Measurements from ENCODE around the gene ACACA. TPM values are rescaled to one million over a fixed set of nuclear protein-coding genes. Genes with fewer than 3 reads are reported as not detected.
A peak's percentile ranks its signal among the peaks of the same experiment; 100 is the strongest.
"Not testable (repeated sequence)": the region's sequence is repeated elsewhere in the genome, so short reads cannot be mapped to it uniquely, and the experiment has no call there.

ACACA gene
- total and polyA plus RNA-seq, 2 donors (not counting 1 experiment from before 2014, with no cell fraction given): 4.8 to 26.2 TPM

DNA sequence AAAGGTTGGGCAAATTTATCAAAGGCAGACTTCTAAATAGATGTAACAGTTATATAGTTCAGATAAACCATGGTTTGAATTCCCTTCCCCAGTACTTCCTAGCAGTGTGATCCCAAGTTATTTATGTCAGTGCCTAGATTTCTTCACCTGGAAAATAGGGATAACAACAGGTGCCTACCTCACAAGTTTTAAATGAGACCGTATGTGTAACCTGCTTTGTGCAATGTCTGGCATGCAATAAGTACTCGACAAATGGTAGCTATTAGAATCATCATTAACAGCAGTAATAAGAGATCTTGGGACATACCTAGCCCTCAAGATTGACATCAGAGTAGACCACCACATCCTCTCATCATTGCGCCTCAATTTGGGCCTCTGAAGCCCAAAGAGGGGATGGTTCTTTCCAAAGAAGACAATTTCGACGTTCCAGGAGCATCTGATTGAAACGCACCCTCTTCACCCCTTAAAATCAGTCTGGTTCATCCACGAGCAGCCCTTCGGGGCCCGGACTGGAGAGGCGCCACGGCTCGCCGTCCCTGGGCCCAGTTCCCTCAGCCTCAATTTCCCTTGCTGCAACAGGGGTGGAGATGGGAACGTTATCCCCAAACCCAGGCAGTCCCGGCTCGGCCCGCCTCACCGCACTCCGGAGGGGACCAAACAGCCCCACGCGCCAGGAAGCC is 541 bp downstream of the ACACA start:
- intact Hi-C loops (cut with micrococcal nuclease): no loop called here
- Histone ChIP-seq H3K9me3 (ENCODE audit: control extremely low read depth in 1 of 3, control insufficient read depth in 2 of 3, insufficient read depth in 1 of 3, low read length in 2 of 3) (no peaks in the 10 kb centered on the region), H3K27me3 (replicated peaks in 1 of 4; ENCODE audit: control extremely low read depth in 1 of 4, control insufficient read depth in 3 of 4, insufficient read depth in 4 of 4, low read length in 3 of 4) (no peaks in the 10 kb centered on the region), H3K27ac (ENCODE audit: low read length in 2 of 2) (peak overlapping the region; percentile 48 to 50), H3K9ac (ENCODE audit: low read length) (peak overlapping the region; percentile 81), H2AFZ (ENCODE audit: insufficient read depth, low read depth, low read length, poor library complexity, severe bottlenecking) (peak overlapping the region; percentile 98), H3K4me1 (ENCODE audit: control insufficient read depth in 2 of 2, insufficient read depth in 2 of 2, low read length in 2 of 2) (peaks cover 4 to 22% of the 10 kb centered on the region in 2 donors), H4K20me1 (ENCODE audit: control insufficient read depth, insufficient read depth, low read length, poor library complexity, severe bottlenecking) (no peaks in the 10 kb centered on the region), H3K79me2 (ENCODE audit: control insufficient read depth, insufficient read depth, low read length) (peaks cover 49% of the 10 kb centered on the region), H3K36me3 (replicated peaks in 1 of 2; ENCODE audit: control extremely low read depth in 1 of 2, control insufficient read depth in 1 of 2, extremely low read depth in 1 of 2, insufficient read depth in 2 of 2, low read length in 1 of 2) (no peaks in the 10 kb centered on the region), H3K4me3 (ENCODE audit: control extremely low read depth in 1 of 5, extremely low read depth in 1 of 5, insufficient read depth in 1 of 5, low read depth in 2 of 5, low read length in 4 of 5) (peak overlapping the region; percentile 71 to 99 (median 91)), H3K4me2 (replicated peaks; ENCODE audit: low read depth, low read length, poor library complexity, severe bottlenecking) (peak overlapping the region; percentile 81)
- Mint-ChIP-seq H3K27ac (peak overlapping the region; percentile 97), H3K27me3 (no peaks in the 10 kb centered on the region), H3K9me3 (ENCODE audit: insufficient read depth) (no peaks in the 10 kb centered on the region), H3K4me1 (peaks cover 36% of the 10 kb centered on the region), H3K4me3 (peak overlapping the region; percentile 99)
- ATAC-seq (ENCODE audit: low read depth) (peak; percentile 14), DNase-seq (no peak)
- ChIA-PET POLR2A (no interaction called here), CTCF (no interaction called here)
- TF ChIP-seq EZH2 (IDR thresholded peaks at IDR 0.05; ENCODE audit: borderline replicate concordance, insufficient read depth, low read depth, low read length, poor library complexity, severe bottlenecking): no peak
- no peak for TF ChIP-seq CTCF (IDR thresholded peaks at IDR 0.05)
- WGBS (ENCODE audit: insufficient coverage): 0% methylated on average over 19 of the region's 21 CpGs

DNA sequence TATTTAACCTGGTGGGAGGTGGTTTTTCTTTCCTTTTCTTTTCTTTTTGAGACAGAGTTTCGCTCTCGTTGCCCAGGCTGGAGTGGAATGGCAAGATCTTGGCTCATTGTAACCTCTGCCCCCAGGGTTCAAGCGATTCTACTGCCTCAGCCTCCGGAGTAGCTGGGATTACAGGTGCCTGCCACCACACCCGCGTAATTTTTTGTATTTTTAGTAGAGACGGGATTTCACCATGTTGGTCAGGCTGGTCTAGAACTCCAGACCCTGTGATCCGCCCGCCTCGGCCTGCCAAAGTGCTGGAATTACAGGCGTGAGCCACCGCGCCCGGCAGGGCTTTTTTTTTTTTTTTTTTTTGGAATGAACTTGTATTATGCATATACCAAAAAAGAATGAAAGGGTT is 1.1 kb downstream of the ACACA start:
- H3K27me3 ChIP-seq (replicated peaks in 1 of 4; ENCODE audit: control extremely low read depth in 1 of 4, control insufficient read depth in 3 of 4, insufficient read depth in 4 of 4, low read length in 3 of 4); H3K9me3 ChIP-seq (ENCODE audit: control extremely low read depth in 1 of 3, control insufficient read depth in 2 of 3, insufficient read depth in 1 of 3, low read length in 2 of 3); H3K9me3 Mint-ChIP-seq (ENCODE audit: insufficient read depth); H3K9ac ChIP-seq (ENCODE audit: low read length); H3K27me3 Mint-ChIP-seq; intact Hi-C loops (cut with micrococcal nuclease); H3K27ac ChIP-seq (ENCODE audit: low read length in 2 of 2); ATAC-seq (ENCODE audit: low read depth); POLR2A ChIA-PET; H4K20me1 ChIP-seq (ENCODE audit: control insufficient read depth, insufficient read depth, low read length, poor library complexity, severe bottlenecking); DNase-seq; CTCF ChIA-PET; H3K36me3 ChIP-seq (replicated peaks in 1 of 2; ENCODE audit: control extremely low read depth in 1 of 2, control insufficient read depth in 1 of 2, extremely low read depth in 1 of 2, insufficient read depth in 2 of 2, low read length in 1 of 2); H3K27ac Mint-ChIP-seq: not testable (repeated sequence)
- H3K4me3 Mint-ChIP-seq: peak overlapping the region; percentile 99
- Histone ChIP-seq H3K79me2 (ENCODE audit: control insufficient read depth, insufficient read depth, low read length) (peaks cover 49% of the 10 kb centered on the region), H3K4me2 (replicated peaks; ENCODE audit: low read depth, low read length, poor library complexity, severe bottlenecking) (peak overlapping the region; percentile 81), H3K4me3 (ENCODE audit: control extremely low read depth in 1 of 5, extremely low read depth in 1 of 5, insufficient read depth in 1 of 5, low read depth in 2 of 5, low read length in 4 of 5) (peak overlapping the region in 1 of 5 experiments; percentile 99), H3K4me1 (ENCODE audit: control insufficient read depth in 2 of 2, insufficient read depth in 2 of 2, low read length in 2 of 2) (peaks cover 4 to 22% of the 10 kb centered on the region in 2 donors), H2AFZ (ENCODE audit: insufficient read depth, low read depth, low read length, poor library complexity, severe bottlenecking) (peak overlapping the region; percentile 98)
- WGBS (ENCODE audit: insufficient coverage): 80% methylated on average over 4 of the region's 14 CpGs
- peaks cover 36% of the 10 kb centered on the region for H3K4me1 Mint-ChIP-seq

All from B cell (primary cell).